Activated CD4-positive, alpha-beta T cell treated with anti-CD3 and anti-CD28 coated beads for 24 hours (primary cell): Measurements from ENCODE around the gene MGA.

Source experiments
- DNase-seq, 2 donors: peaks; one replicate each; pipeline ENCODE4 v3.0.0-alpha.2; 2020; ENCODE audit warnings: low read depth in 2 of 2

MGA gene

DNA sequence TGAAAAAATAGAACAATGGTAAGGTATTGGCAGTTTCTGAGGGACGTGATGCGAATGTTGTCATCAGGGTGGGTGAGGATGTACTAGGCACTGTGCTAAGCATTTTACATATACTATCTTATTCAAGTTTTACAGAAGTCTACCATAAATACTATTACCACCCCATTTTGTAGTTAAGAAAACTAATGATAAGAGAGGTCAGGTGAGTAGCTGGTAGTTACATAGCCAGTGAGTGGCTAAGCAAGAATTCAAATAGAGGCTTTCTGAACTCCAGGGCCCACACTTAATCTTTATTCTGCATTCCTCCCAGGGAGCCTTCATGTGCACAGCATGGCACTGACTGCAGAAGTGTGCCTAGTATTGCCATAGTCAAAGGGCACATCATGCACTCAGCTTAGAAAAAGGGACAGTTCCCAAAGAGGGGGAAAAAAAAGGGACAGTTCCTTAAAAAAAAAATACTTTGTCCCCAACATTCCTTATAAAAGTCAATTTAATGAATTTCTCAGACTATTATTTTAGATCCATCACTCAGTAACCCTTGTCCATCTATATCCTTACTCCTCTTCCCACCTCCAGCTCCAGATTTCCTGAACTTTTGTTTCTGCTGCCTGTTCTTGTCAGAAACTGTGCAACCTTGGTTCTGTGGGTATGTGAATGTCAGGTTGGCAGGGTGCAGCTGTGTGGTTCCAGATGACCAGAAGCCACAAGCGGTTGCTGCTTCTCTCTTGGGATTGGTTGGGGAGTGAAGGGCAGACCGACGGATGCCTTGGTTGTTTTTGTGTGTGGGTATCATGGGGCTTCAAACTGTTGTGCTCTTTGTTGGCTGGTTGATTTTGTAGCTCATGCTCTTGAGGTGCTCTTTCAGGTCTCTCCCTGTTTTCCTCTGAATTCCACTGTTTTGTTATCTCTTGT is 122.4 kb downstream of the MGA start:
- no peak for DNase-seq

DNA sequence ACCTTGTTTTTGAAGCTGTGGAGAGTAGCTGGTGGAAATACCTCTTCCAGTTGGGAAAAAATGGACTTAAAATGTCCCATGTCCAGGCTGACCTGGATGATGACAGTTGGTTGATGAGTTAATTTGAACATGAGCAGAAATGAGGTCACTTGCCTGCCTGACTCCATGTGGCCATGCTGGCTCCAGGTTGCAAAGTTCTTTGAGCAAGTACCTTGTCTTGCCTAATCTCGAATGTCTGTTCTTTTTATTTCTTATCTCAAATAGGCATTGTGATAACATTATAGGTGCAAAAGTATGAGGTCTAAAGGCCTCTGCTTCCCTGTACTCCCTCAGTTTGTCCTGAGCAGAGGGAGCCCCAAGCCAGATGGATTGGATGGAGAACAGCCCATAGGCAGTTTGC is 123.1 kb downstream of the MGA start:
- DNase-seq: no peak

DNA sequence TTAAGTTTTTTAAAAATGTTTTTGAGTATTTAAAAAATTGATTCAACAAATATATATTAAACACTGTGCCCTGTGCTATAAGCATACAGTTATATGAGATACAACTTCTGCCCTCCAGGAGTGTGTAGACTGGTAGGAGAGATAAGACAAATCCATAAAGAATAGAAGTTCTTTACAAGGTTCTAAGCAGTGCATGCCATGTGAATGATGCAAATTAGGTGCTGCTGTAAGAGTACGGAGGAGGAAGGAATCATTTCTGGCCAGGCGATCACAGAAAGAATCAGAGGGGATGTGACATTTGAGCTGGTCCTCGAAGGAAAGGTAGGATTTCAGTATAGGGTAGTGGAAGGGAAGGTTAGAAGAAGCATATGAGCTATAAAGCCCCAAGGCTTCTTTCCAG is 128.1 kb downstream of the MGA start:
- no peak for DNase-seq

DNA sequence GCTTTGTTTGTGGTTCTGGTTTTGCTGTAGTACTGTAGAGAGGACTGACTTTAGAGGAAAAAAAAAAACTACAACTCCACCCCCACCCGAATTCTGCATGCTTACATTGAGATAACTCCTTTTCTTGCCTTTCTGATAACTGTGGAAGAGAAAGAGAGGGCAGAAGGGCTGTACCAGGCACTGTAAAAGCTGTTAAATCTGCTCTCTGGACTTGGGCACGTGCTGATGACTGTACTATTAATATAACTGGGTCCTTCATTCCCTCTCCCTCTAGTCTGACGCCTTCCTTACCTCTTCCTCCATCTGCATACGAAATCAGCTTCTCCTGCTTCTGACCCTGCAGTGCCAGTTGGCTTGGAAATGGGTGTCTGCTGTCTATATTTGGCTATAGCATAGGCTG is 129.0 kb downstream of the MGA start:
- DNase-seq: no peak

DNA sequence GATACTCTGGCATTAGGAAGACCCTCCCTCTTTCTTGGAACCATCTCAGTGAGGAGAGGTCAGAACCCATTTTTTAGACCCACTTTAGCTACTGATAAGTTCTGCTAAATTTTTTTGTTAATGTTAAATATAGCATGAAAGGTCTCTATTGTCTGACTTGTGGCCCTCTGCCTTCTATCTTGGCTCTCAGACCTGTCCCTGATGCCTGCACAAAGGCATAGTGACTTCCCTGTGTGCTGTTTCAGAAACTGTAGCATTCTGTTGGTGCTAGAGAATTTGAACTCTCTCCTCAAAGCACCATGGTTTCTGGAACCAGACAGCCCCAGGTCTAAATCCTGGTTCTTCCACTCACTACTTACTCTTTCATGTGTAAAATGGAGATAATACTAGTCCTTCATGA is 129.5 kb downstream of the MGA start:
- DNase-seq: no peak

DNA sequence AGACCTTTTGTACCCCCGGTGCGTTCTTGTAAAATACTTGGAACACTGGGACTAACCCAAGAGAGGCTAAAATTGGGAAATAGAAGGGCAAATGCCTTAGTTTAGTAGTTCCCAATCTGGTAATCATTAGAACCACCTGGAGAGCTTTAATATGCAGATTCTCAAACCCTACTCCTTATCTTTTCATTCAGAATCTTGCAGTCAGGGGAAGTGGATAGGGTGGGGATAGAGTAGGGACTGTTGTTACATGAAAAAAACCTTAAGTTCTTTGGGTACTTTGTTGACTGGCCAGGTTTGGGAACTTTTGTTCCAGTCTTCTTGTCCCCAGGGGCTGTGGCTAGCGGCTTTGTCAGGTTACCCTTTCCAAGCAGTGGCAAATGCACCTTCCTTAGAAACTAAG is 130.0 kb downstream of the MGA start:
- no peak for DNase-seq

DNA sequence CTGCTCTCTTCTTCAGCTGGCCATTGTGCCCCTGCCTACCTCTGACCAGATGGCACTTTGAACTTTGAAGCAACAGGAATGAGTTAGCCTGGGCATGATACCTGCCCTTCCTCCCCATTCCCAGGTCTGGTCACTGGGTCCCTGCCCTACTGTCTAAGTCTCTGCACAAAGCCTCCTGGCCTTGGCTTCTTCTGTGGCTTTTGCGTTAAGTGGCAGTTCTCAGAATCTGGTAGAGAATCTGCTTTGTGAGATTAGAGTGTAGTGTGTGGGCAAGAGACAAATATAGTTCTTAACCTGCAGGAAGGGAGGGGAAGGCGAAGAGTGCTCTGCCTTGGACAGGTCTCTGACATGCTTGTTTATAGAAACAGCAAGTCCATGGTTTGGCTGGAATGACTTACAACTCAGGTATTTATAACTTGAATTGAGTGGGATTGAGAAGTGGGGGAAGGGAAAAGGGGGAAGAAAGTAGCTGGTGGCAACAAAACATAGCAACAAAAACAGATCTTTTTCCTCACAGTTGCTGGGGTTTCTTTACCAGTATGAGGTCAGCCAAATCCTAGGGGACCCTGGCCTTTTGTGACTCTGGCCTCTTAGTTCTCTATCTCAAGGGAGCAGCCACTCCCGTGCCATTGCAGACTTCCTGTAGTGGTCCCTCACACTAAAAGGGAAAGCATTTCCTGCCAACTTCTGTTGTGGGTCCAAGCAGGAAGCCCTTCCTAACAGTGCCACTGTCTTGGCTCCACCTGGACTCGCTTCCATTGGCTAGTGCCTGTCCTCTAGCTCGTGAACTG is 130.7 kb downstream of the MGA start:
- DNase-seq: no peak

DNA sequence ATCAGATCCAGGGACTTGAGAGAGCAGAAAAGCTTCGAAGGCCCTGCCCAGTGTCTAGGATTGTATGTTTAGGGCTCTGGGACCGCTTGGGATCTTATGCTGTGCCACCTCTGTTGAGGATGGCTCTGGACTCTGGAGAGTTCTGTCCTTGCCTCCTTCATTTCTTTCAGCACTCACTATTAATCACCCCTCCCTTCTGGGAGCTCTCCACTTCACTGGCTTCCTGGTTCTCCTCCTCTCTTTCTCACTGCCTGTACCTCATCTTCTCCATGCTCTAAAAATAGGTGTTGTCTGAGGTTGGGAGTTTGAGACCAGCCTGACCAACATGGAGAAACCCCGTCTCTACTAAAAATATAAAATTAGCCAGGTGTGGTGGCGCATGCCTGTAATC is 131.3 kb downstream of the MGA start:
- no peak for DNase-seq

DNA sequence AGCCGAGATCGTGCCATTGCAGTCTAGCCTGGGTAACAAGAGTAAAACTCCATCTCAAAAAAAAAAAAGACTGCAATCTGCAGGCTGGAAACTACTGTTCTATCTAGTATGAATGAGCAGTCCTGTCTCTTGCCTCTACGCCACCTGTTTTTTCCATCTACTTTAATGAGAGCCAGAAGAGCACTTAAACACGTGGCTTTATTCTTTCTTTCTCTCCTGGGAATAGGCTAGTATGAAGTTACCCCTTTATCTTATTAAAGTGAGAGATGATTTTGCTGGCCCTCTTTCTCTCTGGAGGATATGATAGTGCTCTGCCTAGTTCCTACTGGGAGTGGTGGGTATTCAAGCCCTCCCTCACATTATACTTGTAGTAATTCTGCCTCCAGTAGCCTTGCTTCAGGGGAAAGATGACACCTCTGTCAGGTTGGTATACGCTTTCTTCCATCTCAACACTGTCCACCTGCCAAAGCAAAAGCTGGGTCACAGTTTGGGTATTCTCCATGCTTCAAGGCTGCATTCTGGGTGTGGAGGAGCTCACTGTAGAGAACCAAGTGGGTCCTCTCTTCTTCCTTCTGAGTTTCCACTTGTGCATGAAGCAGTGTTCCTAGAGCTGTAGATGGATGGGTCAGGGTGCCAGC is 131.9 kb downstream of the MGA start:
- DNase-seq: no peak

DNA sequence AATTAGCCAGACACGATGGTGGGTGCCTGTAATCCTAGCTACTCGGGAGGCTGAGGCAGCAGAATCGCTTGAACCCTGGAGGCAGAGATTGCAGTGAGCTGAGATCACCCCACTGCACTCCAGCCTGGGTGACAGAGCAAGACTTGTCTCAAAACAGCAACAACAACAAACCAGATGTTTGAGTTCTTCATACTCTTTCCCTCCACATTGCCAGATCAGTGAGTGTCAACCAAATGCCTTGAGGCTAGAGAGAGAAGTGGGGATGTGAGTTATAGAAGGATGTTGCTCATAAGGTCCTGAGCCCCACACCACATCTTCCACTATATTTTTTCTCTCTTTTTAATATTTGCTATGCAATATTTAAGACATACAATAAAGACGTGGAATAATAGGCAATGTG is 133.9 kb downstream of the MGA start:
- no peak for DNase-seq

DNA sequence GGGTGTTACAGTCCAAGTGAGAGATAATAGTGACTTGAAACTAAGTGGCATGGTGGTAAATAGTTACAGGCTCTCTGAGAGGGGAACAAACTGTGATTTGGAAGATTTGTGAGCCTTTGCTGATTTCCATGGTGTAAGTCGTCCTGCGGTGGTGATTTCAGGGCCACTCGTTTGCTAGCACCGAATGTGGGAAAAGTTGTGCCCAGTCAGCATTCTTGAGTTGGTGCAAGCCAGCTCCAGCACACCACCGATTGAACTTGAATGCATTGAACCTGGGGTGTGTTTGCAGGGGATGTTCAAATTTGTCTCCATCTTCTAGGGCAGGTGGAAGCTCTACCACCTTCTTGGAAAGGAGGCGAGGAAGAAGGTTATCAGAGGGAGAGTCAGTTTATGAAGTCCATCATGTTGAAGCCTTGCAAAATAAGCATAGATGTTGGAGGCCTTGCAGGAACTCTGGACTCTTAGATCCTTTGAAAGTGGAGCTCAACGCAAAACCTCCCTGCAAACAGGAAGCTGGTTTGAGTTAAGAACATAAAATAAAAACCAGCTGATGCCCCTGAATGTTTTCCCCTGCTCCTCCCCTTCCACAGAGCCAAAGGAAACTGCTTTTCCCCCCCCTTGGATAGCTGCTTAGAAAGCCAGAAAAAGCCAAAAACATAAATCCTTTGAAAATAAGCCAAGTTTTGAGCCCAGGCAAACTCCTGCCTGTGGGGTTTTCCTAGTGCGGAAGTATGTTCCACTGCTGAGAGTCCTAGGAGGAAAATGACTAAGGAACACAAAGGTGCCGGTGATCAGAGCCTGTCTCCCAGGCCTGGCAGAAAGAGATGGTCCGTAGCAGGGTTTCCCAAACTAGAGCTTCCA is 136.0 kb downstream of the MGA start:
- no peak for DNase-seq

DNA sequence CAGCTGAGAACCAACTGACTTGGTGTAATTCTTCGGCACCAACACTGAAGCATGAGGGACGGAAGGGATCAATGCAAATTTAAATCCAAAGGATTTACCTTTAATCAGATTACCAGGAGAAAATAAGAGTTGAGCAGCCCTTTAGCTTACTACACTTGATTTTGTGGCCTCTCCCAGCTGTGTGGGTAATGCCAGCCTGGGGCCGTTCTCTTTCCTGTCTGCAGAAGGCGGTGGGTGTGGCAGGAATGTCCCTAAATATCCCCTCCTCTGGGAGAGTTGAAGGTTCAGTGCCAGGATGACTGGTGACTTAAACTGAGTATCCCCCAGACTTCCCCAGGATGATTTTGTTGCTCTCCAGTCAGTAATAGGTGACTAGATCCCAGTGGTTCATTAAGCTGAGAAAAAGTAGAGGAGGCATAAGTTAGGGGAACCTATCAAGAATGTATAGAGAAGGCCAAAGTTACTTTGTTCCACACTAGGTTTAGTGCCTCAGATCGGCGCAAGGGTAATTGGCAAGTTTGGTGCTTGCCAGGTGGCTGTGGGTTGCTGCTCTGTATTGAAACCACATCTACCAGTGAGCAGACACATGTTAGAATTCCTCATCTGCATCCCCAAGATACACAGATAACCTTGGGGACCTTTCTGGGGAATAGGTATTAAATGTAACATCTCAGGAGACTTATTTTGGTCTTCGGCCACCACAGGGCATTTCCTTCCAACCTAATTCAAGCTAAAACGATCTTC is 137.2 kb downstream of the MGA start:
- no peak for DNase-seq

DNA sequence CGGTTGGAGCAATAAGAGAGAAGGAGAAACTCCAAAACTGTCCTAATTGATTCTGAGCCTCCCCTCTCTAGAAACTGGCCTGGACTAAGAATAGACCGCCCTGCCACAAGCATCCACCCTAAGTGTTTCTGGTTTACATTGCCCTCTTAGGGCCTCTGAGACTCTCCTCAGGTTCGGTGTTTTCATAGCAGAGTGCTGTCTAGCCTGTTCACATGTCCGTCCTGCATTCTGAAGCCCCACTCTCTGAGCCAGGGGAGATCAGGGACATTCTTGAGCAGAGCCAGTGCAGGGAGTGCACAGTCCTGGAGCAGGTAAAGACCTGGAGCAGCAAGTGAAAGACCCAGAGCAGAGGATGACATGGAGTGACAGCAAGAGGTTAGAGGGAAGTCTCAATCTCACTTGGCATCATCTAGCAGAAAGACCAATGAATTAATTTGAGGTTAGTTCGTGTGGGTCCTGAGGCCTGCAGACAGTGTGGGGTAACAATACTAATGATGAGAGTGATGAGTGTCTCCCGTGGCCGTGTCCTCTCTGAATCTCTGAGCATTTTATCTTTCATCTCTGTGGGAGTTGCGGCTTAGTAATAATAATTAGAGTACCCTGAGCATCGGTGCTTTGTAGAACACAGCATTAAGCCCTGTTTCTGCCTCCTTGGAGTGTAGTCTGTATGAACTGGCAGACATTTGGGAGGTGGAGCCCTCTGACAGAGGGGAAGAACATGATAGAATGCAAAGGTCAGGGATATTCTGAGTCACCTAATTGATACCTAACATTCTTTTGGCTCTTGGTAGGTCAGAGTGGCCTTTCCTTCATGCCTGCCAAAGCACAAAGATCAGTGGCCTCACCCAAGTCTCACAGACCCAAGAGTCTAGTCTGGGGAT is 138.6 kb downstream of the MGA start:
- DNase-seq: no peak

DNA sequence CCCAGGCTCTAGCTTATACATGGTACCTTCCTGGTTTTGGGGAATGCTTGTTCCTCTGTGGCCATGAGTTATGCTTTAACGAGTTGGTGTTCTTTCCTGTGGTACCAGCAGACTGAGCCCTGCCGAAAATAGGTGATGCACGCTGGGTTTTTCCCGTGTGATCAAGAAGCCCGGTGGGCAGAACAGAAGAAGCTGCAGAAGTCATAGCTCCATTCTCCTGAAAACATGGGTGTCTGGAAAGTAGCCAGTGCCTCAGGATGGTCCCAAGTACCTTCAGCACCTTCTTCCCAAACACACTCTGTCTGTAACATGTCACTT is 139.2 kb downstream of the MGA start:
- DNase-seq: no peak

DNA sequence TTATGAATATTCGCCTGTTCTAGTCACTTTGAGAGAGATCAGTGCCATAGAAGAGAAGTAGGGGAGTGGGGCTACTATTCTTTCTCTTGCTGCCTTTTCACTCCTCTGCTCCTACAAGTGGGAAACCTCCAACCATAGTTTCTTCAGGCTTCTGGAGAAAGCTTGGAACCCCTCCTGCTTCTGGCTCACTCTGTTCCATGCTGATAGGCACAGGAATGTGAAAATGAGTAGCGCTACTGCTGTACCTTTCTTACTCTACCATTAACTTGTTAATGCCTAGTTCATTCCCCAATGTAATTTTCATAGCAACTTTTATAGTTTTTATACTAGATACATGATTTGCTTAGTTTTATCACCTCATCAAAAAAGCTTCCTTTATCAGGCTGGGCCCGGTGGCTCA is 141.0 kb downstream of the MGA start:
- no peak for DNase-seq

DNA sequence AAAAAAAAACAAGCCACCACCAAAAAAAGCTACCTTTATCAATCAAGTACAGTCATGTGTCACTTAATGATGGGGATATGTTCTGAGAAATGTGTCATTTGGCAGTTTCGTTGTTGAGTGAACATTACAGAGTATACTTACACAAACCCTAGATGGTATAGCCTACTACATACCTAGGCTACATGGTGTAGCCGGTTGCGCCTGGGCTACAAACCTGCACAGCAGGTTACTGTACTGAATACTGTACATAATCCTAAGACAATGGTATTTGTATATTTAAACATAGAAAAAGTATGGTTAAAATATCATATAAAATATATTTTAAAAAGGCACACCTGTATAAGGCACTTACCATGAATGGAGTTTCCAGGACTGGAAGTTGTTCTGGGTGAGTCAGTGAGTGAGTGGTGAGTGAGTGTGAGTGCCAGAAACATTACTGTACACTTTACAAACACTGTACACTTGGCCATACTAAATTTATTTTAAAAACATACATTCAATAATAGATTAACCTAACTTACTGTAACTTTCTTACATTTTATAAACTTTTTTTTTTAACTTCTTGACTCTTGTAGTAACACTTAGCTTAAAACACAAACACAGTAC is 141.7 kb downstream of the MGA start:
- DNase-seq: no peak

DNA sequence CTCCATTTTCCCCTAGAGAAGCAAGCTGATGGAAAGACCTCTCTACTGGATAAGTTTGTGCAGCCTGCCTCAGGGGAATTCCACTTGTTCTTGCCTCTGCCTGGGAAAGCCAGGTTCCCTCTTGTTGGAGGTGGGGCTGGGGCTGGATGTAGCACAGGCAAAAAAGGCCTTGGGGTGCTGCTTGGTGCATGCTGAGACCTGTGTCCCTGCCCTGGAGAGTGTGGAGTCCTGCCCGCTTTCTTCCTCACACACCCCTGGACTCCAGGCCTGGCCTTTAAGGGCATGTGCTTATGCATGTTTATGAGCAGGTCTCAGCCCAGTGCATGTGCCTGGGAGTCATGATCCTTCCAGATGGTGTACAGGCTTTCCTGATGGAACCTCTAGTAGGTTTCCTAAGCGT is 144.2 kb downstream of the MGA start:
- no peak for DNase-seq

DNA sequence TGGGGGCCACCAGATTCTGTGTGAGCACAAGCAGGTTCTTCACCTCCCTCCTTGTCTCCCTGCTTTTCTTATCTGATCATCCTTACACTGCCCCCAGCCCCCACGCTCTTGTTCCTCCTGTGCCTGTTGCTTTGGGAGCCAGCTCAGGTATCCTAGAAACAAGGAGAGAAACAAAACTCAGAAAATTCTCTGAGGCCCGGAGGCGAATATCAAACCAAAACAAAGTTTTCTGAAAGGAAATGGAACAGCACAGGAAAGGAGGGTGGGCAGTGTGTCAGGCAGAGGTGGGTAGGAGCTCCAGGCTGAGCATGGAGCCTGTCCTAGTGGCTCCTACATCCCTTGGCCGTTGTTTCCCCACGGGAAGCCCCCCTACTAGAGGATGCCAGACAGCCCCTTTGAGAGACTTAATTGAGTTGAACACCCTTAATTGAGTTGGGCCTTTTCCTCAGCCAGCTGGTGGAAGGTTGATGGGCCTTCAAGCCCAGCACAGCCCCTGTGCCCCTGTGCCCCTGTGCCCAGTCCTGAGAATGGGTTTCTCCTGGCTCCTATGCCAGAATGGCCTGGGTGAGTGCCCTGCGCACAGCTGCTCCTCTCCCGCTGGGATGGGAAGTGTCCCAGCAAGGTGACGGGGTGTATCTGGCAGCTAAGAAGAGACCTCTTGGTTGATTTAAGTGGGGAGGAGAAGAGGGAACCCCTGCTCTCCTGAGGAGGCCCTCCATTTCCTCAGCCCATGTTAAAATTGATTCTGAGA is 144.9 kb downstream of the MGA start:
- DNase-seq: no peak

DNA sequence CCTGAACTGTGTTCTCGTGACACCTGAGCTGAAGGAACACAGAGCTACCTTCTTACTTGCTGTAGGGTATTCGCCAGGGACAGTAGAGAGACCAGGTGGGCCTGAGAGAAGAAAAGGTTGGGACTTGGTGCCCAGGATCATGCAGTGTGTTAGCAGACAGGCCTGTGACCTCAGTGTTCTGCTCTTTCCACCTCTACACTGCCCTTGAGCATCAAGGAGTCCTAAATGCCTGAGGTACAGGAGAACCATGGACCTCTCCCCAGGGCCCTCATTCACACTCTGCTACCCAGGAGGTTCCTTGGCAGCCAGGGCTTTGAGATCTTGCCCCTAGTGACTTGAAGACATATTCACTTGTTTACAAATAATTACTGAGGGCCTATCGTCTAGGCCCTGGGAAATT is 145.5 kb downstream of the MGA start:
- no peak for DNase-seq
